SH-SY5Y (cell line): Measurements from ENCODE around the gene KIF26B.

Source experiments
- GATA2 ChIP-seq: IDR thresholded peaks from 2 replicates; pipeline ENCODE4 v1.6.1; 2011; ENCODE audit warnings: mild to moderate bottlenecking, low read depth, low read length
- GATA3 ChIP-seq: IDR thresholded peaks from 2 replicates; pipeline ENCODE4 v1.6.1; 2011; ENCODE audit warnings: low read depth, mild to moderate bottlenecking, low read length, moderate library complexity

DNA sequence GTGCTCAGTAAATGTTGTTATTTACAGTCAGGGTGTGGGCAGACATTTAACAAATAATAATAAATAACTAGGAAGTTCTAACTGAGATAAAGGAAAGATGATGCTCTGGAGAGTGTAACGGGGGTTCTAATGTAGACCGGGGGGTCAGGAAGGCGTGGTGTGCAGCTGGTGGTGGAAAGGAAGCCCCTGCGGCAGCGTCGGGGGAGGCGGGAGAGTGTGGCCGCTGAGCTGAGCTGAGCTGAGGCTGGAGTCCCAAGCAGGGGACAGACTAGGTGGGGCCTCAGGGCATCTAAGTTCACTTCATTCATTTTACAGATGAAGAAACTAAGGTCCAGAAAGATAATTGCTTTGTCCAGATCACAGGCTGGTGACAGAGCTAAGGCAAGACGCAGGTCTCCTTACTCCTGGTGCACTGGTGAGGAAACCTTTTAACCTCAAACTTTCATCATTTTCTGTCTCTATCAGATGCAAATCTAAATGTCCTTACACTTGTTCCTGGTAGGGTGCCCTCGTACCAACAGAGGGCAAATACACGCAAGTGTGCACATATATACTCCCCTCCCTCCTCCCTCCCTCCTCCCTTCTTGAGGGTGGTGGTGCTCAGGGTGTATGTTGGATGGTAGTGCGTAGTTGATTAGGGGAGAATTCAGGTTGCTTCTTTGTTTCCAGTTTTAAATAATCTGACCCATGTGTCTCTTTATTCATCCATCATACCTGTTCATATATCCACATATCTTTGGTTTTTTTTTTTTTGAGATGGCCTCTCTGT lies 44.1 kb downstream of the KIF26B start:
- no peak for TF ChIP-seq GATA3
- no peak for TF ChIP-seq GATA2
